ENCODE measurements around the gene ZBED4. TPM values are rescaled to one million over a fixed set of nuclear protein-coding genes. Genes with fewer than 3 reads are reported as not detected.

The ZBED4 gene
- total RNA-seq, 2 experiments from 2014 or later = 13.0 to 13.1 TPM

DNA sequence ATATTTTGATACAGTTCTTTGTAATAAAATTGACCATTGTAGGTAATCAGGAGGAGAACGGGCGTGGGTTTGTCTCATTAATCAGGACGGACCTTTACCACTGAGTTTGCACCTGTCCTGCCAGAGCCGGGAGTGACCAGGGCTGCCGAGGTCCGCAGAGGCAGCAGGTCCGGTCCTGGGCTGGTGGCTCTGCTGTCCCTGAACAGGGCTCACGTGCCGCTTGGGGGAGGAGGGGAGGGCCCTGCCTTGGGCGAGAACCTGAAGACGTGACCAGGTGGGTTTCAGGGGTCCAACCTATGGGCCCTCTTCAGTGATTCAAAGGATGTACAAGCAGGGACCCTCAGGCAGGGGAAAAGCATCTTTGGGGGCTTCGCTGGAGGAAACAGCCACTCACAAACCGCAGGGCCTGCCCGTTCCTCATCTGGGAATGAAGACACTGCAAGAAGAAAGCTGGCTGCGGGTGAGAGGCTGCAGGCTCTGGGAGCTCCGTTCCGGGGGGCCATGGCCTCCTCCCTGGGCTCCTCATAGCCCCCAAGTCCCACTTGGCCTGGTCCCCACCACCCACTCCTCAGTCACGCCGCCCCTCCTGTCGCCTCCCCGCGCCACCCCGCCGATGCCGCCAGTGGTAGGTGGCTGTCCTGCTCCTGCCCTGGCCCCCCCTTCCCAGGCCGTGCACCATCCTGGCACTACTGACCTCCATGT lies 74.0 kb downstream of the ZBED4 start:
- Mint-ChIP-seq H3K4me3 (no peak overlapping the region), H3K36me3 (ENCODE audit: low read depth) (peaks cover 7% of the 10 kb centered on the region), H3K9me3 (no peaks in the 10 kb centered on the region), H3K27ac (peak overlapping the region; percentile 75), H3K27me3 (ENCODE audit: low read depth) (no peaks in the 10 kb centered on the region), H3K4me1 (ENCODE audit: low read depth) (peaks cover 41% of the 10 kb centered on the region)
- intact Hi-C loops (cut with micrococcal nuclease) = loop anchor here (5.0 kb wide), 1 partner anchor 220 kb away; no protein-coding TSS in a partner anchor
- CTCF ChIA-PET = interaction anchor here (0.6 to 2.0 kb wide), 2 partner anchors 103 to 304 kb away, joined by 4 to 6 read pairs; no protein-coding TSS in a partner anchor
- no peak for DNase-seq

DNA sequence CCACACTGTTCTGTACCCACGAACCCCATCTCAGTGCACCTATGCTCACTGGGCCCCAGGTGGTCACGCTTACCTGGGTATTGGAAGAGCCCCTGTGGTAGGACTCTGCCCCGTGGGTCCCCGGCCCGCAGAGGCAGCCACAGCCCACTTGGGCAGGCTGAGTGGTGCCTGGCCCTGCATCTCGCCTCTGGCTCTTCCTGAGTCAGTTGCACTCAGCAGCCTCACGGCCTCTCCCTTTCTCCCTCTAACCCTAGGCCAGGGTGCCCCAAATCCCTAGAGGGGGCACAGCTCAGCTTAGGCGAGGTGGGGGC lies 74.5 kb downstream of the ZBED4 start:
- H3K4me3 Mint-ChIP-seq = no peak overlapping the region

DNA sequence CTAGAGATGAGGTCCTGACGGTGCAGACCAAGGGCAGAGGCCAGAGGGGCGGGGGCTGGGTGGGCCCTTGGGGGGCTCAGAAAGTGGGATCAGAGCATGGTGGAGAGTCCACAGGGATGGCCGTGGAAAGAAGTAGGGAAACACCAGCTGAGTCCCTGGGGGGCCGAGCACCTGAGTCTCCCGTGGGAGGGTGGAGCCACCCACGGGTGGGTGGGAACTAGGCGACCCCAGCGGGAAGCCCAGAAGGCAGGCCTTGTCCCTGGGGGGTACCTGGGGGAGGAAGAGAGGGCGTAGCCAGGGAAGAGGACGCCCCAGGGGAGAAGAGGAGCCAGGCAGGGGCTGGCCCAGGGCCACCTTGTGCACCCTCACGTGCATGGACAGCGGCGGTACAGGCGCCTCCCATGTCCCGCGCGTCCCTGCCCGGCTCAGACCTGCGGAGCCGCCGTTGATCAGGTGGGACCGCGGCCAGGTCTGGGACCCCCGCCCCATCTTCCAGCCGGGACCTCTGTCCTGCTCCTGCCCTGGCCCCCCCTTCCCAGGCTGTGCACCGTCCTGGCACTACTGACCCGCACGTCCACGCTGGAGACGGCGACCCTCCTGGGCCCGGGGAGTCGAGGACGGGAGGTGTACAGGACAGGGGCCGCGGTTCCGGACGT lies 75.0 kb downstream of the ZBED4 start:
- Mint-ChIP-seq H3K27ac (no peak overlapping the region), H3K9me3 (no peaks in the 10 kb centered on the region), H3K4me1 (ENCODE audit: low read depth) (peaks cover 50% of the 10 kb centered on the region), H3K4me3 (no peak overlapping the region), H3K27me3 (ENCODE audit: low read depth) (no peaks in the 10 kb centered on the region), H3K36me3 (ENCODE audit: low read depth) (peaks cover 12% of the 10 kb centered on the region)
- DNase-seq = no peak
- CTCF ChIA-PET = interaction anchor here (2.0 kb wide), 1 partner anchor 102 kb away, joined by 6 read pairs; no protein-coding TSS in a partner anchor
- intact Hi-C loops (cut with micrococcal nuclease) = loop anchor here (5.0 kb wide), 1 partner anchor 219 kb away; no protein-coding TSS in a partner anchor

More for the DNA sequence above, 74.5 kb downstream of the ZBED4 start:
- DNase-seq = no peak
- Mint-ChIP-seq H3K36me3 (ENCODE audit: low read depth) (peaks cover 10% of the 10 kb centered on the region), H3K27me3 (ENCODE audit: low read depth) (no peaks in the 10 kb centered on the region), H3K4me1 (ENCODE audit: low read depth) (peaks cover 46% of the 10 kb centered on the region), H3K9me3 (no peaks in the 10 kb centered on the region), H3K27ac (no peak overlapping the region)
- intact Hi-C loops (cut with micrococcal nuclease) = loop anchor here (5.0 kb wide), 1 partner anchor 219 kb away; no protein-coding TSS in a partner anchor
- CTCF ChIA-PET = interaction anchor here (2.0 kb wide), 1 partner anchor 102 kb away, joined by 6 read pairs; no protein-coding TSS in a partner anchor

DNA sequence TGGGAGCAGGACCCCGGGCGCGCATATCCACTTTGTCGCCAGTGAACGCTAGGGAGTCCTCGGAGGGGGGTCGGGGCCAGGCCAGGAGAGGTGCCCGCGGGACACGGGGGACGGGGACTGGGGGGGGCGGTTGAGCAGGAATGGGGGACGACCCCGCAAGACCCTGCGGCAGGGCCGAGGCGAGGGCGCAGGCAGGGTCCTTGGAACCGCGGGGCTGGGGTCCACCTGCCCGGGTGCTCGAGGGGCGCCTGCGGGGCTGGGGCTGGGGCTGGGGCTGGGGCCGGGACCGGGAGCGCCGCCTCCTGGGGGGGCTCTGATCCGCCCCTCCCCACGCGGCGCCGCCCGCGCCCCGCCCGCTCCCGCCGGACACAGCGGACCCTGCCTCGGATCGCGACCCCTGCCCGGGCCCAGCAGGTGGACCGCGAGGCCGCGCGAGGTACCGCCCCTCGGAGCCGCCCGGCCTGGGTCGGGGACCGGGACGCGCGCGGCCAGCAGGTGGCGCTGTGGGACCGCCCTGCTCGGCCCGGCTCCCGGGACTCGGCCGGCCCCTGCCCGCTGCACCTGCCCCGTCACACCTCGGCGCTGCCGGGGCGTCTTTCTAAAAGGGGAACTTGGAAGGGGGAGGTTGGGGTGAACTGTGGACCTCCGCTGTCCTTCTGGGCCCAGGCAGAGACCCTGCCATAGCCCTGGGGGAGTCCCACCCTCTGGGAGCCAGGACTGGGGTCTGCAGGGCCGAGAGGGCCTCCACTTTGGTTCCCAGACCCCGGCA lies 75.8 kb downstream of the ZBED4 start:
- H3K27me3 Mint-ChIP-seq (ENCODE audit: low read depth) = no peaks in the 10 kb centered on the region
- no peak overlapping the region for H3K4me3 Mint-ChIP-seq
- peaks cover 54% of the 10 kb centered on the region for H3K4me1 Mint-ChIP-seq (ENCODE audit: low read depth)
- CTCF ChIA-PET = interaction anchor here (1.1 to 2.1 kb wide), 6 partner anchors 28 to 109 kb away, joined by 3 to 36 read pairs (median 5); no protein-coding TSS in a partner anchor
- no peak overlapping the region for H3K27ac Mint-ChIP-seq
- peaks cover 12% of the 10 kb centered on the region for H3K36me3 Mint-ChIP-seq (ENCODE audit: low read depth)
- DNase-seq = peak; percentile 75
- intact Hi-C loops (cut with micrococcal nuclease) = loop anchor here (5.0 kb wide), 1 partner anchor 218 kb away; no protein-coding TSS in a partner anchor
- no peaks in the 10 kb centered on the region for H3K9me3 Mint-ChIP-seq

DNA sequence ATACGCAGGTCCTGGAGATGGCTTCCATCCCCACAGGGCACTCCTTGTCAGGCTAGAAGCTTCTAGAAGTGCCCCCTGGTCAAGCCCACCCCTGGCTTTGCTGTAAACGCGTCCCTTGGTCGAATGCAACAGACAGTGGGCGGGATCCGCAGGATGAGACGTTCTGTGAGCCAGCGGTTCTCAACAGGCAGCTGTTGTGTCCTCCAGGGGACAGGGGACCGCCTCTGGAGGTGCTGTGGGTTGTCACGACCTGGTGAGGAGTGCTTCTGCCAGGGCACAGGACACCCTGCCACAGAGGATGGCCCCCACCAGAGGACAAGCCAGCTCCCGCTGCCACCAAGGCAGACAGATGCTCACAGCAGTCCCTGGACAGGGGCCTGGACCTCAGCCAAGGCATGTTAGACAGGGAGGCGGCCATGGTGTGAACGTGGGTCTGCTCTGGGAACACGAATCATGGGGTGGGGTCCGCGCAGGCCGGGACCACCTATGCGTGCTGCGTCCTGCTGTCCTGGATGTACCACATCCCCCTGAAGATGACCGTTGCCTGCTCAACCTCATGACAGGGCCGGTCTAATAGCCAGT lies 76.4 kb downstream of the ZBED4 start:
- H3K4me3 Mint-ChIP-seq = no peak overlapping the region
- intact Hi-C loops (cut with micrococcal nuclease) = loop anchor here (2.0 to 5.0 kb wide), 3 partner anchors 163 to 272 kb away; partner anchors contain the start of gene SELENOO
- H3K9me3 Mint-ChIP-seq = no peaks in the 10 kb centered on the region
- H3K36me3 Mint-ChIP-seq (ENCODE audit: low read depth) = peaks cover 12% of the 10 kb centered on the region
- H3K4me1 Mint-ChIP-seq (ENCODE audit: low read depth) = peaks cover 53% of the 10 kb centered on the region
- CTCF ChIA-PET = interaction anchor here (0.8 to 2.1 kb wide), 13 partner anchors 28 to 260 kb away, joined by 3 to 36 read pairs (median 4); no protein-coding TSS in a partner anchor
- no peak overlapping the region for H3K27ac Mint-ChIP-seq
- H3K27me3 Mint-ChIP-seq (ENCODE audit: low read depth) = no peaks in the 10 kb centered on the region
- no peak for DNase-seq

DNA sequence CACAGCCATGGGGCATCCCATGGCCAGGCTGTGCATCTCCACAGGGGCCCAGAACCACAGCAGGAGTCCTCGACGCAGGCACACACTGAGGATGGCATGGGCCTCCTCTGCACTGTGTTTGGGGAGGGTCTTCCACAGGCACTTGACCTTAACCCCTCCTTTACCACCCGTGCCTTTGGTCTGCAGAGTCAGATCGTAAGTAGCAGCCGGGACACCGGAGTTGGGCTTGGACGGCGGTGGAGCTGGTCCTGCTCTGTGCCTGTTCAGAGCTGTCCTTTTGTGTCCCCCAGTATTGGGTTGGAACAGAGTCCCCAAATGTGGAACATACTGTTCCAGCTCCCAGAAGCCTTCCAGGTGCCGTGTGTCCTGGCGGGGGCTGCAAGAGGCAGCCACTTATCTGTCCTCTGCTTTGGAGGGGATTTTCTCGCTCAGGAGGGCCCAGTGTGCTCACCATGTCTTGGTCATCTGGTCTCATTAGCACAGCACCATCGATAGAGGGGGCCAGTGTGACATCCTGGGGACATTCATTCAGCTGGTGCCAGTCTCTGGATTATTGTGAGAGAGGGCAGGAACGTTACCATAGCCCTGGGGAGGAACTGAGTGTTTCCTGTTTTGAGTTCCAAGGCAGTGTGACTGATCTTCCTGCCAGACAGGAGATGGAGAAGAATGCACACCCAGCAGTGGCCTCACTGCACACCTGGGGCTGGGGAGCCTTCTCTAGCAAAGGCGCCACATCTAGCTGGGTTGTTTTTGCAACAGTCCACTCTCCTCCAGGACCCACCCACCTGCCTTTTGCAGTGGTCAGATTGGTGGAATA lies 77.2 kb downstream of the ZBED4 start:
- DNase-seq = peak; percentile 87
- peaks cover 46% of the 10 kb centered on the region for H3K4me1 Mint-ChIP-seq (ENCODE audit: low read depth)
- H3K27ac Mint-ChIP-seq = peak overlapping the region; percentile 67
- CTCF ChIA-PET = interaction anchor here (0.6 to 2.1 kb wide), 18 partner anchors 27 to 260 kb away, joined by 3 to 36 read pairs (median 4); no protein-coding TSS in a partner anchor
- no peaks in the 10 kb centered on the region for H3K27me3 Mint-ChIP-seq (ENCODE audit: low read depth)
- H3K9me3 Mint-ChIP-seq = no peaks in the 10 kb centered on the region
- peaks cover 8% of the 10 kb centered on the region for H3K36me3 Mint-ChIP-seq (ENCODE audit: low read depth)
- intact Hi-C loops (cut with micrococcal nuclease) = loop anchor here (1.0 to 5.0 kb wide), 6 partner anchors 13 to 271 kb away; partner anchors contain the start of genes ALG12, CRELD2 and SELENOO
- peak overlapping the region; percentile 27 for H3K4me3 Mint-ChIP-seq

DNA sequence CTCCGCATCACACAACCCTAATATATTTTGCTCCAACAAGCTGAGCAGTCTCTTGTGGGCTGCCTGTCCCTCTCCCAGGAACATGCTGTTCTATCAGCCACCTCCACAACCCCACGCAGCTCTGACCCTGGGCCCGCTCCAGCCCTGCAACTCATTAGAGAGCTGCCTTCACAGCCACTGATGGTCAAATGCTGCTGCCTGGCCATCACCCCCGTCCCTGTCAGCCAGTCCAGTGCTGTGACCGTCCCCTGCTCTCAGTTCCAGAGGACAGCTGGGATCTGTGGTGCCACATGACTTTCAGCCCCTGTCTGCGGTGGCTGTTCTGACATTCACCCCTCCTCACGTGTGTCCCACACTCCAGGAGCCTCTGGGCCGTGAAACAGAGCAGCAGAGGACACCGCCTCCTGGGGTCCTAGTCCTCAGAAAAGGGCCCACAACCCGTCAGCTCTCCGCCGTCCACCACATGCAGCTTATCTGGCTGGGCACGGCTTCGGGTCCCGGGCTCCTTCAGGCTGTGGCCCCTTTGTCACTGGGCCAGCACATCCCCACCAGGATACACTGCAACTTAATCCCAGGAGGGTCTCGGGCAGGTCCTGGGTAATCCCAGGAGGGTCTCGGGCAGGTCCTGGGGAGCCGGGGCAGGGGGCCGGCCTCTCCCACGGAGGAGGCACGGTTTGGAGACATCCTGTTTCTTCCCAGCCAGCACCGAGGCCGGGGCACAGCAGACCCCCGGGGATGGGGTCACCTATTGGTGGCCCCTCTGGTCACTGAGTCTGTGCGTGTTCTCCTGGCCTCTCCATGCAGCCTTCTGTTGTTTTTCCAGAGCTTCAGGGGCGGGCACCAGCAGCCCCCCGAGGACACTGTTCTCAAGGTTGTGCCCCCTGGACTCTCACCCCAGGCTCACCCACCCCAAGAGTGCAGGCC lies 79.9 kb downstream of the ZBED4 start:
- H3K4me1 Mint-ChIP-seq (ENCODE audit: low read depth) = peaks cover 45% of the 10 kb centered on the region

DNA sequence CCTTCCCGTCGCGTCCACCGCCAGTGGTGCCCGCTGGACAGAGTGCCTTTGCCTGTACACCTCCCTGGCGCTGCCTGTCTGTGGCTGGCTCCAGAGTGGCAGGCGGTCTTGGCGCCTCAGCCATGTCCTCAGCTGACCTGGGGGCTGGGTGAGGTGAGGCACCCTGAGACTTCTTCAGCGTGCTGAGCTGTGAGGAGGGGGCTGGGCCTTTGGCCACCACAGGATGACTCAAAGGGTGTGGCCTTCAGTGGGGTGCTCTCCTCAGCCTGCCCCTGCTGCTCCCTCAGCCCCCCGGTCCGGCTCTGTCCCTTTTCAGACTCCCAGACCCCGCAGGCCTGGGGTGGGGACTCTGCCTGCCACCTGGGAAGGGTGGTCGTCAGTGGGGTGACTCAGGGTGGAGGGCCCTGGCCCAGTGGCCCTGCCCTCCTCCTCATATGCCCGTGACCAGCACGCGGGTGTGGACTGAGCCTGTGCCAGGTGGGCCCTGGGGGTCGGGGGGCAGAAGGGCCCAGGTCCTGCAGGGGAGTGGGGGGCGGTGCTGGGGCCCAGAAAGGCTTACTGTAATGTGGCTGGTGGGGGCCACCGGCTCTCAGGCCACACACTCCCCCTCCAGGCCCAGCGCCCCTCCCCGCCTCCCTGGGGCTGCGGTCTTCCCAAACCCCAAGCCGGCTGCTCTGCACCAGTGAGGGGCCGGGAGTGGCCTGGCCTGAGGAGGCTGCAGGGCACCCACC lies 80.7 kb downstream of the ZBED4 start:
- peaks cover 45% of the 10 kb centered on the region for H3K4me1 Mint-ChIP-seq (ENCODE audit: low read depth)
- peak overlapping the region; percentile 69 for H3K4me3 Mint-ChIP-seq
- peaks cover 6% of the 10 kb centered on the region for H3K36me3 Mint-ChIP-seq (ENCODE audit: low read depth)
- peak overlapping the region; percentile 78 for H3K27ac Mint-ChIP-seq
- intact Hi-C loops (cut with micrococcal nuclease) = loop anchor here (5.0 kb wide), 1 partner anchor 268 kb away; the partner anchor contains the start of gene SELENOO
- H3K9me3 Mint-ChIP-seq = no peaks in the 10 kb centered on the region
- DNase-seq = peak; percentile 65
- H3K27me3 Mint-ChIP-seq (ENCODE audit: low read depth) = no peaks in the 10 kb centered on the region
- CTCF ChIA-PET = interaction anchor here (0.7 to 1.4 kb wide), 2 partner anchors 96 to 131 kb away, joined by 3 to 6 read pairs; no protein-coding TSS in a partner anchor

More for the DNA sequence above, 79.9 kb downstream of the ZBED4 start:
- CTCF ChIA-PET = interaction anchor here (0.7 to 1.4 kb wide), 3 partner anchors 50 to 131 kb away, joined by 3 to 6 read pairs (median 3); no protein-coding TSS in a partner anchor
- Mint-ChIP-seq H3K36me3 (ENCODE audit: low read depth) (peaks cover 6% of the 10 kb centered on the region), H3K4me3 (peak overlapping the region; percentile 69), H3K27me3 (ENCODE audit: low read depth) (no peaks in the 10 kb centered on the region), H3K9me3 (no peaks in the 10 kb centered on the region), H3K27ac (peak overlapping the region; percentile 78)
- no peak for DNase-seq
- intact Hi-C loops (cut with micrococcal nuclease) = loop anchor here (5.0 kb wide), 1 partner anchor 269 kb away; the partner anchor contains the start of gene SELENOO

DNA sequence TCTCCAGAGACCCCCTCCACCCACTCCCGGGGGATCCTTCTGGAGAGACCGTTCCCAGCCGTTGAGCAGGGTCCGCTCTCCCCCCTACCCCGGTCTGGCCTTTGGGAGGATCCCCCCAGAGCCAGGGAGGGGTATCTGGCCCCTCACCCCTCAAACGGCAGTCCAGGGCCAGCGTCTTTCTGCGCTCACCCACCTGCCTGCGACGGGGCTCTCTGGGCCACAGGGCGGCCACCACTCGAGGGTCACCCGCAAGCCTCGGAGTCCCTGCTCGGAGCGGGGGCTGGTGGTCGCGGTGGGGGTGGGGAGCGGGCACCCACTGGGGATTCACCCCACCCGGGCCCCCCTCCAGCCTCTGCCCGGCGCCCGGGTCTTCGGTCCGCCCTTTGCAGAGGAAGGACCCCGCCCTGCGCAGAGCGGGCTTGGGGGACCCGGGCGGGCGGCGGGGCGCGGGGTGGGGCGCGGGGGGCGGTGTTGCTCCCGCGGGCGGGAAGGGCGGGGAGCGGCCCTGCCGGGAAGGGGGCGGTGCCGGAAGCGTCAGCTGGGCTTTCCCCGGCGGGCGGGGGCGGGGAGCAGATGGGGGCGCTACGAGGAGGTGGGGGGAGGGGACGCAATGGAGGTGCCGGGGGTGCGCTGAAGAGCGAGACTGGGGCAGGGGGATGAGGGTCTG lies 81.4 kb downstream of the ZBED4 start:
- peaks cover 6% of the 10 kb centered on the region for H3K36me3 Mint-ChIP-seq (ENCODE audit: low read depth)
- H3K27ac Mint-ChIP-seq = peak overlapping the region; percentile 78
- H3K27me3 Mint-ChIP-seq (ENCODE audit: low read depth) = no peaks in the 10 kb centered on the region
- CTCF ChIA-PET = no interaction called here
- peak overlapping the region; percentile 69 for H3K4me3 Mint-ChIP-seq
- no peaks in the 10 kb centered on the region for H3K9me3 Mint-ChIP-seq
- peak; percentile 94 for DNase-seq
- intact Hi-C loops (cut with micrococcal nuclease) = loop anchor here (5.0 kb wide), 1 partner anchor 267 kb away; the partner anchor contains the start of gene SELENOO
- peaks cover 43% of the 10 kb centered on the region for H3K4me1 Mint-ChIP-seq (ENCODE audit: low read depth)

Measured in activated naive CD4-positive, alpha-beta T cell treated with anti-CD3 and anti-CD28 coated beads for 36 hours (primary cell).